ENCODE results near the gene REC114. TPM values are rescaled to one million over a fixed set of nuclear protein-coding genes. Genes with fewer than 3 reads are reported as not detected.
"Not testable (repeated sequence)": the region's sequence is repeated elsewhere in the genome, so short reads cannot be mapped to it uniquely, and the experiment has no call there.

The REC114 gene
- total RNA-seq, 1 donor from 2014 or later: not detected

- no peak for DNase-seq
Measured at GRCh38 chr15:73538123-73538522, 95.2 kb downstream of the REC114 start.

GRCh38 chr15:73538563-73539211 is 95.7 kb downstream of the REC114 start:
- no peak for DNase-seq

- DNase-seq: no peak
Measured at GRCh38 chr15:73539212-73540128, 96.5 kb downstream of the REC114 start.

GRCh38 chr15:73540161-73540560 is 97.2 kb downstream of the REC114 start:
- no peak for DNase-seq

- no peak for DNase-seq
Measured at GRCh38 chr15:73541479-73541878, 98.5 kb downstream of the REC114 start.

GRCh38 chr15:73548925-73549324 is 106.0 kb downstream of the REC114 start:
- DNase-seq: not testable (repeated sequence)

DNA sequence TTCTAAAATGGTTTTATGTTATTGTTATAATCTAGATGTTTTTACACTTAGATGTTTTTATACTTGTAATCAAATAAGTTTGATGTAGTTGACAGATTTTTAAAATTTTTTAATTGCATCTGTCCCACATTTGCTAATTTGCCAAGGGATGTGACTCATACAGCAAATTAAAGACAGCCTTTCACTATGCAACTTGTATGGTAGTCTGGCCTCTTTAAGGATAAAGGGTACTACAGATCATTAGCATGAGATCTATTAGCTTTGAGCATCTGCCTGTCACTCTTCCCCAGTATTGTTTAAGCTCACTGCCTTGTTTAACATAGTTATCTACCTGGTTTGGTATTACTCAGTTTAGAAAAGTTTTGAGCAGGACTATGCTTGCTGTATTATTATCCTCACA is 107.2 kb downstream of the REC114 start:
- DNase-seq: no peak

DNA sequence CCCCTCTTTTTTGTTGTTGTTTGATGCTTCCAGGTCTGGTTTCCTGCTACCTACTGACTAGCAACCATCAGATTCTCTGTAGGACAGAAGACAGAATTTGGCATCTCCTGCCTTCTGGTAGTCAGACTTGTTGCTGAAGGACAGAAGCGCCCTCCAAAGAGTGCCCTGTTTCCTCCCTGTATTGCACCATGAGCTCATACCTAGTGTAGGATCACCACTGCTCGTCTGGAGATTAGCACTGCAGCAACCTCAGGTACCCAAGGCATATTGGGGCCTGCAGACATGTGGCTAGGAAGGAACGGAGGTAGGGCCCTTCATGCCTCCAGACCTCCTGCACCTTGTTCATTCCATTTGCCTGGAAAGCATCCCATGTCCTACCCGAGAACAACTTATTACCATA is 112.1 kb downstream of the REC114 start:
- DNase-seq: no peak

- DNase-seq: no peak
Measured at GRCh38 chr15:73558529-73558928, 115.6 kb downstream of the REC114 start.

DNA sequence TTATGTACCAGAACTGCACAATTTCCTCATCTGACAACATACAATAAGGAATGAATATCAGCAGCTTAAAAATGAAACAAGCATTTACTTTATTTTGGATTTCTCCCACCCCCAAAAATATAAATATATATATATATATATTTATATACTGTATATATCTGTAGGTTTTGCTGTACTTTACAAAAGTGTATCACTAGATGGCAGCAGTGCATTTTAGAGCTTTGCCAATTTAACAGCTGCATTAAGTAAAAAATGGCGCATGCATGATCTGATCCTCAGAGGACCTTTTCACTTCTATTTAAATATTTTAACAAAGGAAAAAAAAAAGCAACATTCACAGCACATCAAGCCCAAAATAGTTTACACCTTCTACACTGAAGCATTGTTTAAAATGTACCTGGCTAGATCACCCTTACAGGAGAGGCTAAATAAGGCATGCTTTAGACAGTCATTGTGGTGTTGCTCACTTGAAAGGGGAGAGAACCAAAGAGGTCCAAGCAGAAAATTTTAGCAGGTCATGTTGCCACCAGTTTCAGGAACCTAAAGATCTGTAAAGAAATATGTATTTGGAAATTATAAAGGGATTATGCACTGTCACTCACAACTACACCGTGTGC is 117.6 kb downstream of the REC114 start:
- peak; percentile 86 for DNase-seq

- peak; percentile 80 for DNase-seq
Measured at GRCh38 chr15:73564255-73564654, 121.3 kb downstream of the REC114 start.

GRCh38 chr15:73567020-73567419 is 124.1 kb downstream of the REC114 start:
- DNase-seq: no peak

GRCh38 chr15:73568564-73569280 is 125.8 kb downstream of the REC114 start:
- DNase-seq: no peak

- no peak for DNase-seq
Measured at GRCh38 chr15:73569361-73569760, 126.4 kb downstream of the REC114 start.

GRCh38 chr15:73570355-73571032 is 127.5 kb downstream of the REC114 start:
- peak; percentile 36 for DNase-seq

GRCh38 chr15:73571346-73571745 is 128.4 kb downstream of the REC114 start:
- DNase-seq: no peak

- no peak for DNase-seq
Measured at GRCh38 chr15:73572296-73572695, 129.3 kb downstream of the REC114 start.

GRCh38 chr15:73573037-73573436 is 130.1 kb downstream of the REC114 start:
- no peak for DNase-seq

DNA sequence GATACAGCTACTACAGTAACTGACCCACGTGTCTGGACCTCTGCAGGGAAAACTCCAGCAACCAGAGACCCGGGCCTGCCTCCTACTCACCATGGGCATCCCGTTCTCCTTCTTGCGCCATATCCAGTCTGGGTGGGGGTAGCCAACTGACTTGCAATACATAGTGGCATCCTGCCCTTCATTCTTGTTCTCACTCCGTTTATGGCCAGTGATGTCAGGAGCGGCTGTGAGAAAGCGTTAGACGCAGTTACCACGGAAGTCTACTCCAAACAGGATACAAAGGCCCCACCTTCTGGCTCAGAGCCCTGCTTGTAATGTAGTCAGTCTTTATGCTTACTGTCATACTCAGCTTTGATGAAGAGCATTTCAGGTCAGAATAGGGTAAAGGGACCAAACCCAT is 130.6 kb downstream of the REC114 start:
- DNase-seq: peak; percentile 93

GRCh38 chr15:73575636-73576247 is 132.8 kb downstream of the REC114 start:
- DNase-seq: no peak

GRCh38 chr15:73577593-73577992 is 134.6 kb downstream of the REC114 start:
- DNase-seq: not testable (repeated sequence)

DNA sequence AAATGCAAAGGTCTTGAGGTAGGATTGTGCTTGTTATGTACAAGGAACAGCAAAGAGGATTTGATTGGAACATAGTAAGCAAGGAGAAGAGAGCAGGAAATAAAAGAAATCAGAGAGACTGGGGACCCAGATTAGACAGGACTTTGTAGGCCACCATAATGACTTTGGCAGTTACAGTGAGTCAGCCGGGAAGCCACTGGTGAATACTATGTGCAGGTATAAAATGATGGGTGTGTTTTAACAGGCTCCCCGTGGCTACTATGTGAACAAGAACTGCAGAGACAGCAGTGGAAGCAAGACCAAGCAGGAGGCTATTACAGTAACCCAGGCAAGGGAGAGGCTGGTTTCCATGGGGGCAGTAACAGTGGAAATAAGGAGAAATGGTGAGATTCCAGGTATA is 135.1 kb downstream of the REC114 start:
- DNase-seq: no peak

Measured in dermis blood vessel endothelial cell (primary cell).